ENCODE results near the gene PCDHGC5.

Gene PCDHGC5

DNA sequence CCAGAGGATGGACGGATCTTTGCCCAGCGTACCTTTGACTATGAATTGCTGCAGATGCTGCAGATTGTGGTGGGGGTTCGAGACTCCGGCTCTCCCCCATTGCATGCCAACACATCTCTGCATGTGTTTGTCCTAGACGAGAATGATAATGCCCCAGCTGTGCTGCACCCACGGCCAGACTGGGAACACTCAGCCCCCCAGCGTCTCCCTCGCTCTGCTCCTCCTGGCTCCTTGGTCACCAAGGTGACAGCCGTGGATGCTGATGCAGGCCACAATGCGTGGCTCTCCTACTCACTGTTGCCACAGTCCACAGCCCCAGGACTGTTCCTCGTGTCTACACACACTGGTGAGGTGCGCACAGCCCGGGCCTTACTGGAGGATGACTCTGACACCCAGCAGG is 1.9 kb downstream of the PCDHGC5 start:
- DNase-seq (ENCODE audit: low read depth), result no peak

DNA sequence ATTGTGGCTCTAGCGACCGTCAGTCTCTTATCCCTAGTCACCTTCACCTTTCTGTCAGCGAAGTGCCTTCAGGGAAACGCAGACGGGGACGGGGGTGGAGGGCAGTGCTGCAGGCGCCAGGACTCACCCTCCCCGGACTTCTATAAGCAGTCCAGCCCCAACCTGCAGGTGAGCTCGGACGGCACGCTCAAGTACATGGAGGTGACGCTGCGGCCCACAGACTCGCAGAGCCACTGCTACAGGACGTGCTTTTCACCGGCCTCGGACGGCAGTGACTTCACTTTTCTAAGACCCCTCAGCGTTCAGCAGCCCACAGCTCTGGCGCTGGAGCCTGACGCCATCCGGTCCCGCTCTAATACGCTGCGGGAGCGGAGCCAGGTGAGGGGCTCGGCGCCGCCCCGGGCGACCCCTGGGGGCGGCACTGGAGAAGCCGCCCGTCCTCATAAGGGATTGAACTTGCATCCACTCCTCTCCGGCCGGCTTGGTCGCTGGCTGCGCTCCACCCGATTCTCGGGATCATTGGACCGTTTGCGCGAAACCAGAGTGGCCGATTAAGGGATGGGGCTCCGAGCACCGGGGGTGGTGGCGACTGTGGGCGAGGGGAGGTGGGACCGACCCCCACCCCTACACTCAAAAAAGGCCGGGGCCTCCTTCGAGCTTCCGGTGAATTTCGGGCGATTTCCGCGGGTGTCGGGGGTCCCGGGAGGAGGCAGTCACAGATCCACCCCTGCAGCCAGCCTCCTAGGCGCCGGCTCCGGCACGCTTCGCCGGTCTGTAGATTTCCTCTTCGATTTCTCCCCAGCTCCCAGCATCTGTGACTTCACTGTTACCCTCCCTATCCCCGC is 2.7 kb downstream of the PCDHGC5 start:
- no peak for DNase-seq (ENCODE audit: low read depth)

DNA sequence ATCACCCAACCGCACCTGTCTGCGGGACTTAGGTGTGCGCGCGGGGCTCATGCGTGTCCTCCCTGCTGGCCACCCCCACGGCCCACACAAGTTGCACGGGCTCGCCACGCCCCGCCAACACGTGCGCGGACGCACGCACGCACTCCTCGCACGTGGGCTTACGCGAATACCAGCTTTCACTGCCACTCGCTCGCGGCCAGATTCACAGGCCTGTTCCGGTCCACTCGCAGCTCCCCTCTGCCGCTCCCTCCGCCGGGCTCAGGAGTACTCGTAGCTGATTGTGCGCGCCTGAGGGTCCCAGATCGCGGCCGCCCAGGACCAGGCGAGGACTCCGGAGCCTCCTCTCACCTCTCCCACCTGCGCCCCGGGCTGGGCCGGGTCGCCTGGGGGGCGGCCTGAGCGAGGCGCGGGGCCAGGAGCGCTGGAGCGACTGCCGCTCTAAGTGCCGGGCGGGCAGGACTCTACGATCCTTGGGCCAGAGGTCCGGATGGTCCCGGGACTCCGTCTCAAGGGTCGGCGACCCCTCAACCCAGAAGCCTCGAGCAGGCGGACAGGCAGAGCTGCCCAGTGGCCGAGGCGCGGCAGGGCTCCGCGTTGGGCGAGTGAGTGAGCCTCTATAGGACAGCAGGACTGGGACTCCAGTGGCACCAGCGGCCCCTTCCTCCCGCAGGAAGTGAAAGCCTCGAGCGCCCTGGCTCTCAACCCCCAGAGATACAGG is 3.4 kb downstream of the PCDHGC5 start:
- no peak for DNase-seq (ENCODE audit: low read depth)

DNA sequence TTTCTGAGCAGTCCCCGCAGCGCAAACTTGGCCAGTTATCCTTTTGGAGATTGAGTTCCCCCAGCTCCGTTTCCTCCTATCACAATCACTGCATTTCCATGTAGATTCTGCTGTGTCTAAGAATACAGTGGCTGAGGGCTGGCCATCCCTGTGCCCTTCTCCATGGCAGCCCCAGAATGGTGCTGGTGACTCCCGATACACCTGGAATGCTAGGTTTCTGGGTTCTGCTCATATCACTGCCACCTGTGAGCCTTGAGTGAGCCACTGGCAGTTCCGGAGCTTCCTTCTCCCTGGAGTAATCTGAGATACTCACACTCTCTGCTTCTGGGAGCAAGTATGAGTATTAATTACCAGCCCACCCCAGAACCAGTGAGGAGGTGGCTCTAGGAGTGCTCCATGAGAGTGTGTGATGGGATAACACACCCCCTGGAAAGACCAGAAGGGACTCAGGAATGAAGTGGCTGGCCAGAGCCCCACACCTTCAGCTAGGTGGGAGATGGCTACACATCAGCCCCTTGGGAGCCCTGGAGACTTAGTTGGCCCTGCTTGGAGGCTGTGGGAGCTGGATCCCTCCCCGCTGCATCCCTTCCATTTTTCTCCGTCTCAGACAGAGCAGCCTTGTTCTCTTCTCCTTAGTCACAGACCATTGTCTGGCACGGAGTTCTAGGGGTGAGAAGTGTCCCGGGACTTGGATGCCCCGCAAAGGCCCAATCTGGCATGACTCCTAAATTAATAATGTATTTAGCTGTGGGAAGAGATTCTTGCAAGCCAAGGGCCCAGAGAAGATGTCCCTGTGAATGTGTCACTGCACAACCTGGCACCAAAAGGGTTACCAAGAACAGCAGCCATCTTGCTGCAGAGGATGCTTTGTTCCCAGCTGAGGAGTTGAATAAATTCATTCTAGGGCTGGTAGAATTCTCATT is 4.9 kb downstream of the PCDHGC5 start:
- DNase-seq (ENCODE audit: low read depth), result no peak

DNA sequence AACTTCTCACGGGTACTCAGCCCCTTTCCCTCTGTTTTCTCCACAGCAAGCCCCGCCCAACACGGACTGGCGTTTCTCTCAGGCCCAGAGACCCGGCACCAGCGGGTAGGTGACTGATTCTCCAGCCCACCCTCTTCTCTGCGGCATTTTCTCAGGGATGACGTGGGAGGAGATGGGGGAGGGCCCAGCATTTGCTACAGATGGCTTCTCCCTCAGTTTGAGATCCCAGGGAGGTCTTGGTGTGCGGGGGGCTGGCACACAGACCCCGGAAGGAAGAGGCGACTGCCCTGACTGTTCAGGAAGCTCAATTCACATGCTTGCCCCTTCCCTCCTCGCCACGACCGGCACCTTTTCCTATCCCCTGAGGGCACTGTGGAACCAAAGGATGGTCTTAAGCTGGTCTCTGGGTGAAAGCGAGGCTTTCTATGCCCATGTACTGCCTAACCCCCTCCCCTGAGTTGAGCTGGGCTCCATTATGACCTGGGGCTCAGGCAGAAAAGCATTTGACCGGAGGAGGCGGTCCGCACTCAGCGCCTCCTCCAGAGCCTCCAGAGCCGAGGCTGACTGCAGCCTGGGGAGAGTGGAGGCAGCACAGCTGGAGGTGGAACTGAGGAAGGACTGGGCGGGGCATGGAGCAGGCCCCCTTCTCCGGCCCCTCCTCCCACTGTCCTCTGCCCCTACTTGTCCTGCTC is 6.0 kb downstream of the PCDHGC5 start:
- no peak for DNase-seq (ENCODE audit: low read depth)

DNA sequence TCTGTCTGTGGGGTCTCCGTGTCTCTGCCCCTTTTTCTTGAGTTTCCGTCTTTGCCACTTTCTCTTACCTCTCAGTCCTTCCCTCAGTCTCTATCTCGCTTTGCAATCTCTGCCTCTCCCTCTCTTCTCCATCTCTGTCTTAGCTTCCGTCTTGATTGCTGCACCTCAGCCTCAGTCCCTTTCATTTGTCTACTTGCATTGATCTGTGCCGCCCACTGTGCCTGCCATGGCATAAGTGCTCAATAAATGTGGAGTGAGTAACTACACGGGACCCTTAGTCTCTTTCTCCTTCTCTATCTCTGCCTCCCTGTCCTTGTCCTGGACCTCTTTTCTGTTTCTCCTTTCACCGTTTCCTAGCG is 6.6 kb downstream of the PCDHGC5 start:
- no peak for DNase-seq (ENCODE audit: low read depth)

DNA sequence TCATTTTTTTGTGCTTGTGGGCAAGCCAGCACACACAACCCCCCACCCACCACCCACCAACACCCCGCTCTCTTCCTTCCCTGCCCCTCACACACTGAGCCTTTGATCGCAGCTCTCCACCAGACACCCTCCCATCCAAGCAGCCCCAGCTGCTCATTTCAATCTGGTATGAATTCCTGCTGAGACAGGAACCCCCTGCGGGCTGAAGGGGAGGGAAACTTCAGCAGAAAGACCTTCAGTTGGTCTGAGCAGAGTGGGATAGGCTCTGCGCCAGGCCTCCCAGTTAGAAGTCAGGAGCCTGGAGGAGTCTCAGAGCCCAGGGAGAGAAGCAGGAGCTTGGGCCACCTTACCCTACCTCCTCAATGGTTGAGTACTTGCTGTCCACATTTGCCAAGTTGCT is 7.2 kb downstream of the PCDHGC5 start:
- no peak for DNase-seq (ENCODE audit: low read depth)

DNA sequence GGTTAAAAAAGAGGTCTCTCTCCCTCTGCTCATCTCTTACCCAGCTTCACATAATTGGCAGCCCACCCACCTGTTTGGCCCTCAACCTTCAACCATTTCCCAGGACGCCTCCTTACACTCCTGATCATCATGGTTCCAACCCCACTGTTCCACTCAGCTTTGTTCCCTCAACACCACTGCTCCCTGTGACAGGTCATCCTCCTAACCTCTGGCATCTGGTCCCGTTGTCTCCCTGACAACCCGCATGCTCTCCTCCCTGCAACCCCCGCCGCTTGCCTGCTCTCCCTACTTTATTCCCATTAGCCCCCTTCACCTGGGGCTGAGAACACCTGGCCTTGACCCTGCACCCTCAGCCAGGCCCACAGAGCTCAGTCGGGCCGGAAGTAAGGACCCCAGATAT is 12.9 kb downstream of the PCDHGC5 start:
- DNase-seq (ENCODE audit: low read depth), result no peak

DNA sequence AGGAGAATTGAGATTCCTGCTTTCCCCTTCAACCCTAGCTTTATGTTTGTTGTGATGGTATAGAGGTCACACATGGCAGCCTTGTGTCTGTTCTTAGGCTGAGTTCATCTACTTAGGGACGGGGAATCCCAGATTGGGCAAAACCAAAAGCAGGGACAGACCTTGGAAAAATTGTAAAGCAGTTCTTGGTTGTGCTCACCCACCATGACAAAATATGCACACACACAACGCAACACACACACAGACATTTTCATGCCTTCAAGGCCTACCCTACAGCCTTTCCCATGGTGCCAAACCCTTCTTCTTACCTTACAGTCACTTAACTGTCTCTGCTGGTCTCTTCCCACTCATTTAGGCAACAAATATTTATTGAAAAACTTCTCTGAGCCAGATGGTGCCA is 14.8 kb downstream of the PCDHGC5 start:
- DNase-seq (ENCODE audit: low read depth), result no peak

DNA sequence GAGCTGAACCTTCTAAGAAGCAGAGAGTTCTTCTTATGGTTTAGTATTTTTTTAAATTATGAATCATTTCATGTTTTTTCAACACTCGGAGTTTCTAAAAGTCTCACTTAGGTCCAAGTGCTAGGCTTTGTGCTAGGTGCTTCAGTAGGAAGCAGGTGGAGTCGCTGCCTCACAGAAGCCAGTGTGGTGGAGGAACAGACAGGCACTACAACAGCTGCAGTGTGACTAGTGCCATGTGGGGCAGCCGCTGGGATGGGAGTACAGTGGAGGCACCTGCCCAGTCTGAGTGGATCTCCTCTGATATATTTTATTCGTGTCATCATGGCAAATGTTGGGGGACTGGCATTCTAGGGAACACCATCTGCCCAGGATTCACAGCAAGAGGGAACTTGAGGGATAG is 15.3 kb downstream of the PCDHGC5 start:
- DNase-seq (ENCODE audit: low read depth), result no peak

DNA sequence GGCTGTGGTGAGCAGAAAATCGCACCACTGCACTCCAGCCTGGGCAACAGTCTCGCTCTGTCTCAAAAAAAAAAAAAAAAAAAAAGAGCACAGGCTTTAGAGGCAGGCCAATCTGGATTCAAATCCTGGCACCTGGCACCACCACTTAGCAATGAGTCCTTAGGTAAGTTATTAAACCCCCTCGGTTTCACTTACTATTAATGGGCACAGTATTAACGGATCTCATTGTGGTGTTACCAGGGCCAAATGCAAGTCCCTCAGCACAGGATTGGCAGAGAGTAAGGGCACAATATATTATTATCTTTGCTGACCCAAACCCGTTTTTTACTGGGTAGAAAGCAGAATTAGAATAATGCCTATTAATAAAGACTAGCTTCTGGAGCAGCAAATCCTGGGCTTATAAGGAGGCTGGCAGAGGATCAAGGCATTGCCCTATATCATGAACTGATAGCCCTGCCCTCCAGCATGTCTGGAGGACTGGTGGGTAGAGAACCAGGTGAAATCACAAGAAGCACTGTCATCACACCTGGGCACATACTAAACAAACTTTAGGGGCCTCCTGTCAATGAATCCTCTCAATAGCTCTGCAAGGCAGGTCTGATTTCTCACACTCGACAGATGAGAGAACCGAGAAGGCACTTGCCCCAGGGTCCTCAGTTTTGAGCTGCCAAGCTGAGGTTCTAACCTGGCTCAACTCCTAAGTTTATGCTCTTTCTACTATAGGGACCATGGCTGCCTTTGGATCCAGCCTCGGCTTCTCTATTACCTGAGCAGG is 17.7 kb downstream of the PCDHGC5 start:
- no peak for DNase-seq (ENCODE audit: low read depth)

DNA sequence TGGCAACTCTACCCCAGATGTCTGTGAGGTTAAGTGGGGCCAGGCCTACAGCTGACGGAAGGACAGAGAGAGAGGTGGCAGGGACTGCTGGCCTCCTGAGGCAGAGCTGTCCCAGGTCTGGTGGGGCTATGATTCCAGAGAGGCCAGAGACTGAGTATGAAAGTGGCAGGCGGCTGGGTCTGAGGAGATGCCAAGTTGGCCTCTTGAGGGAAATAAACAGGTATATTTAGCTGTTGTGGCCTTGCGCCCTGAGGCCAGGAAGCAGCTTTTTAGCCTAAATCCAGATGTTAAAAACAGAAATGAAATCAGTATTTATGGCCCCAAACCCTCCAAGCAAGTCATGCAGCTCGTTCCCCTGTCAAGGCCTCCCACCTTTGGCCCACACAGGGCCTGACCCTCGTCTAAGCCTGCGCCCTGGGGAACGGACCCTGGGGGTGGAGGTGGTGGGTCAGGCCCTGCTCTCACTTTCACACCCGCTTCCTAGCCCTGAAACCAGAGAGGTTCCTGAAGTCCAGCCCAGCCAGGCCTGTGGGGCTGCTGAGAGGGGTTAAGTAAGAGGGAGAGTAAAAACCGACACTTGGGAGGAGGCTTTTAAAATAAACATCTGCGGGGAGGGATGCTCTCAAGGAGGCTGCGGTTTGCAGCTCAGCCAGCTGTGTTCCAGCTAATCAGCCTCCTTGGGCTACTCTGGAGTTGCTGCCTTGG is 18.7 kb downstream of the PCDHGC5 start:
- no peak for DNase-seq (ENCODE audit: low read depth)

DNA sequence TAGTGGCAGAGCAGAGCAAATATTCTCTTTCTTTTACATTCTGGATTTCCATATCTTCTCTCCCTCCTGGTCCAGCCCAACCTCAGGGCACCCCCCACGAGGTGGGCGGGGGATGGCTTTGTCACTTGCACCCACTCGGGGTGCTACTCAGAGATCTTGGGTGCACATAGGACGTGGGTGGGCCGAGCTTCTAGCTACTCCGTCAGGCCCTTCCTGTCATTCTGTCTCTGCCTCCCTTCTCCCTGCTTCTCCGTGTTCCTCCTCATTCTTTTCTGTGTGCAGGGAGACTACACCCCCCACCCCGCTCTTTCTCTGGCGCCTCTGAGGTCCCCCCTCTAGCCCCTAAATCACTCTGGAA is 19.5 kb downstream of the PCDHGC5 start:
- no peak for DNase-seq (ENCODE audit: low read depth)

DNA sequence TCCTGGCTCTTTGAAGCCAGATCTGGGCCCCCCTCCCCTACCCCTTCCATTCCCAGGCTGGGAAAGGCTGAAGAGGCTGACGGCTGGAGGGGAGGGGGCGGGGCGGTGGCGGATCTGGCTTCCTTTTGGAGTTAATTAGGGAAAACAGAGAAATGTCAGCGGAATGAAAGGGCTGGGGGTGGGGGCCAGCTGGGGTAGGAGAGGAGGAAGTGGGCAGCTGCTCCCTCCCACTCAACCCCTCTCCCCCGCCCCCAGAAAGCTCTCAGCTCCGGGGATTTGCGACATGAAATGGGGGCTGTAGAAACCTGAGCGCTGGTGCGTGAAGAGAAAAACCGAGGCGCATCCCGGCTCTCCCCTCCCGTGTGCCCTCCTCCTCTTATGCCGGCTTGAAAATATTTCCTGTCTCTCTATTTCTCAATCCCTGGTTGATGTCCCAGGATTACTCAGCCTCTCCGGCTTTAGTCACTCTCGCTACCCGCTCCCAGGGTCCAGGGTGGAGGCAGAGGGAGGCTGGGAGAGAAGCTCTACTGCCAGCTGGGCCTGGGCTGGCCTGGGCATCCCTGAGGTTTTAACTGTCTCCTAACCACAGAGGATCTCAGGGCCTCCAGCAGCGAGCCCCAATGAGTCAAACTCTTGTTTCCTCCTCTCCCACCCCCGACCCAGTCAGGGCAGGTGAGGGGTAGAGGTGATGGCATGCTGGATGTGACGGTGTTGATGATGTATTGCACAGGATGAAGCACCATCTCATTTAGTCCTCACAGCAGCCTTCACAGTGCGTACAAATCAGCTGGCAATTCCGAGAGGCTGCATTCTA is 20.1 kb downstream of the PCDHGC5 start:
- DNase-seq (ENCODE audit: low read depth), result no peak

DNA sequence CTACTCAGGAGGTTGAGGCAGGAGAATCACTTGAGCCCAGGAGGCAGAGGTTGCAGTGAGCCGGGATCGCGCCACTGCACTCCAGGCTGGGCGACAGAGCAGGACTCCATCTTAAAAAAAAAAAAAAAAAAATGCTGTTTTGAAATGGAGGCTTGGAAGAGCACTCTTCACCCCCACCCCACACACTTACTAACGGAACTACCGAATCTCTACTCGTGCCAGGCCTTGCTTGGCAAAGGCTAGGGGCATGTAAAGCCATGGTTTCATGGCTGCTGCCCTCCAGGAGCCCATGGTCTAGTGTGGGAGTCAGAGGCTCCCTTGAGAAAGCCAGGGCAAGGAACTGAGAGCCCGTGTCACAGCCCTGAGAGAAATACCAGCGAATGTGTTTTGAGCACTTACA is 21.3 kb downstream of the PCDHGC5 start:
- DNase-seq (ENCODE audit: low read depth), result no peak

DNA sequence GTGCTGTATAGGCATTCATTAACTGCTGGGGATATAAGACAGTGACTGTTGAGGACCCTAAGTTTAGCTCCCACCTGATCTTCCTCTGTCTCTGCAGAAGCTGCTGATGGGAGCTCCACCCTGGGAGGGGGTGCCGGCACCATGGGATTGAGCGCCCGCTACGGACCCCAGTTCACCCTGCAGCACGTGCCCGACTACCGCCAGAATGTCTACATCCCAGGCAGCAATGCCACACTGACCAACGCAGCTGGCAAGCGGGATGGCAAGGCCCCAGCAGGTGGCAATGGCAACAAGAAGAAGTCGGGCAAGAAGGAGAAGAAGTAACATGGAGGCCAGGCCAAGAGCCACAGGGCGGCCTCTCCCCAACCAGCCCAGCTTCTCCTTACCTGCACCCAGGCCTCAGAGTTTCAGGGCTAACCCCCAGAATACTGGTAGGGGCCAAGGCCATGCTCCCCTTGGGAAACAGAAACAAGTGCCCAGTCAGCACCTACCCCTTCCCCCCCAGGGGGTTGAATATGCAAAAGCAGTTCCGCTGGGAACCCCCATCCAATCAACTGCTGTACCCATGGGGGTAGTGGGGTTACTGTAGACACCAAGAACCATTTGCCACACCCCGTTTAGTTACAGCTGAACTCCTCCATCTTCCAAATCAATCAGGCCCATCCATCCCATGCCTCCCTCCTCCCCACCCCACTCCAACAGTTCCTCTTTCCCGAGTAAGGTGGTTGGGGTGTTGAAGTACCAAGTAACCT is 22.1 kb downstream of the PCDHGC5 start:
- DNase-seq (ENCODE audit: low read depth), result no peak

DNA sequence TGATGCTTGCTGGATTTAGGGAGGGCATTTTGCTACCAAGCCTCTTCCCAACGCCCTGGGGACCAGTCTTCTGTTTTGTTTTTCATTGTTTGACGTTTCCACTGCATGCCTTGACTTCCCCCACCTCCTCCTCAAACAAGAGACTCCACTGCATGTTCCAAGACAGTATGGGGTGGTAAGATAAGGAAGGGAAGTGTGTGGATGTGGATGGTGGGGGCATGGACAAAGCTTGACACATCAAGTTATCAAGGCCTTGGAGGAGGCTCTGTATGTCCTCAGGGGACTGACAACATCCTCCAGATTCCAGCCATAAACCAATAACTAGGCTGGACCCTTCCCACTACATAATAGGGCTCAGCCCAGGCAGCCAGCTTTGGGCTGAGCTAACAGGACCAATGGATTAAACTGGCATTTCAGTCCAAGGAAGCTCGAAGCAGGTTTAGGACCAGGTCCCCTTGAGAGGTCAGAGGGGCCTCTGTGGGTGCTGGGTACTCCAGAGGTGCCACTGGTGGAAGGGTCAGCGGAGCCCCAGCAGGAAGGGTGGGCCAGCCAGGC is 23.0 kb downstream of the PCDHGC5 start:
- no peak for DNase-seq (ENCODE audit: low read depth)

DNA sequence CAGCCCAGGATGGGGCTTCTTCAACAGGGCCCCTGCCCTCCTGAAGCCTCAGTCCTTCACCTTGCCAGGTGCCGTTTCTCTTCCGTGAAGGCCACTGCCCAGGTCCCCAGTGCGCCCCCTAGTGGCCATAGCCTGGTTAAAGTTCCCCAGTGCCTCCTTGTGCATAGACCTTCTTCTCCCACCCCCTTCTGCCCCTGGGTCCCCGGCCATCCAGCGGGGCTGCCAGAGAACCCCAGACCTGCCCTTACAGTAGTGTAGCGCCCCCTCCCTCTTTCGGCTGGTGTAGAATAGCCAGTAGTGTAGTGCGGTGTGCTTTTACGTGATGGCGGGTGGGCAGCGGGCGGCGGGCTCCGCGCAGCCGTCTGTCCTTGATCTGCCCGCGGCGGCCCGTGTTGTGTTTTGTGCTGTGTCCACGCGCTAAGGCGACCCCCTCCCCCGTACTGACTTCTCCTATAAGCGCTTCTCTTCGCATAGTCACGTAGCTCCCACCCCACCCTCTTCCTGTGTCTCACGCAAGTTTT is 23.6 kb downstream of the PCDHGC5 start:
- no peak for DNase-seq (ENCODE audit: low read depth)
